Fibroblast of mammary gland (primary cell): Measurements from ENCODE around the gene NDUFB2.

Experiments used
- DNase-seq: peaks from one replicate; pipeline ENCODE4 v3.0.0-alpha.2; 2010; ENCODE audit warnings: low read depth
- H3K4me3 ChIP-seq: 2 replicates; pipeline ENCODE4 v1.5.1; 2011; ENCODE audit warnings: low read depth, mild to moderate bottlenecking, low read length, moderate library complexity; ENCODE audit not compliant: control insufficient read depth
- CTCF ChIP-seq: conservative IDR thresholded peaks from 2 replicates; pipeline ENCODE4 v1.5.1; 2011; ENCODE audit warnings: low read depth, low read length, inconsistent platforms; ENCODE audit not compliant: control insufficient read depth, insufficient read depth

NDUFB2 gene

GRCh38 chr7:140677496-140677895 is 19.0 kb upstream of the NDUFB2 start:
- H3K4me3 ChIP-seq, result no peak overlapping the region
- no peak for DNase-seq
- TF ChIP-seq CTCF, result no peak

GRCh38 chr7:140678081-140678815 is 18.3 kb upstream of the NDUFB2 start:
- no peak for DNase-seq
- H3K4me3 ChIP-seq, result no peak overlapping the region
- no peak for TF ChIP-seq CTCF

GRCh38 chr7:140678816-140679130 is 17.7 kb upstream of the NDUFB2 start:
- no peak for TF ChIP-seq CTCF
- no peak for DNase-seq
- no peak overlapping the region for H3K4me3 ChIP-seq

GRCh38 chr7:140679186-140679585 is 17.3 kb upstream of the NDUFB2 start:
- no peak for TF ChIP-seq CTCF
- no peak for DNase-seq
- no peak overlapping the region for H3K4me3 ChIP-seq

GRCh38 chr7:140680886-140681285 is 15.6 kb upstream of the NDUFB2 start:
- TF ChIP-seq CTCF, result no peak
- DNase-seq, result no peak
- H3K4me3 ChIP-seq, result no peak overlapping the region

- DNase-seq, result no peak
- no peak for TF ChIP-seq CTCF
- no peak overlapping the region for H3K4me3 ChIP-seq
Observed at GRCh38 chr7:140681766-140682165, 14.7 kb upstream of the NDUFB2 start.

- TF ChIP-seq CTCF, result no peak
- H3K4me3 ChIP-seq, result no peak overlapping the region
- DNase-seq, result no peak
Observed at GRCh38 chr7:140683657-140684056, 12.9 kb upstream of the NDUFB2 start.
